ENCODE results near the gene RPN2.

Gene RPN2

DNA sequence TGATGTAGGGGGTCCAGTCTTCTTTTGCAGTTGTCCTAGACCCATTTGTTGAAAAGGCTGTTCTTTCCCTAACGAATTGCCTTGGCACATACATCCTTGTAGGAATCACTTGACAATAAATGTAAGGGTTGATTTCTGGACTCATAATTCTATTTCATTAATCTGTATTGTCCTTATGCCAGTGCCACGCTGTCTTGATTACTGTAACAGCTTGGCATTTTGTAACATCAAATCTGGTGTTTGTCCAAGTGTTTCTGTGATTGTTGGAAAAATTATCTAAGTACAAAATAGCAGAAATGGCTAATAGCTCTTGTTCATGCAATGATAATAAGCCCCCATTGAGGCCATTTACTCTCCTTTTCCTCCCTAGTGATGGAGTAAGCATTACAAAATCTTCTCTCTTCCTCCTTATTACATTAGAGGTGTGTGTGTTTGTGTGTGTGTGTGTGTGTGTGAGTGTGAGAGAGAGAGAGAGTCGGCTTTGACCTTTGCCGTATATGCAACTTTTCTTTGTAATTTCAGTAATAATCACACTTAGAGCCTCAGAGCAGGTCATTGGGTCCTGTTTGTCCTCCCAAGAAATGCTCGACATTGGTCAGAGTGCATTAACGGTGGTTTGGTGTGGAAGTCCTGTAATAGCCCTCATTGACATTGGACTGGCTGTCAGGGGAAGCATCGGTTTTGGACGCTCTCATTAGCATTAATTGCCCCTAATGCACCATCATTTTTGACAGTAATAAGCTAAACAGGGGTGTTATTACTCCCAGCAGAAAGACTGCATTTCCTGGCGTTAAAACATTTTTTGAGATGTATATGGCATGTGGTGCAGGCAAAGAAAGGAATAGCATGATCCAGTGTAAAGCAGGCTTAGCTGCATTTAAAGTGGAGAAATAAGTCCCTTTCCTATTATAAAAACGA lies 40.9 kb downstream of the RPN2 start:
- no peak for DNase-seq

DNA sequence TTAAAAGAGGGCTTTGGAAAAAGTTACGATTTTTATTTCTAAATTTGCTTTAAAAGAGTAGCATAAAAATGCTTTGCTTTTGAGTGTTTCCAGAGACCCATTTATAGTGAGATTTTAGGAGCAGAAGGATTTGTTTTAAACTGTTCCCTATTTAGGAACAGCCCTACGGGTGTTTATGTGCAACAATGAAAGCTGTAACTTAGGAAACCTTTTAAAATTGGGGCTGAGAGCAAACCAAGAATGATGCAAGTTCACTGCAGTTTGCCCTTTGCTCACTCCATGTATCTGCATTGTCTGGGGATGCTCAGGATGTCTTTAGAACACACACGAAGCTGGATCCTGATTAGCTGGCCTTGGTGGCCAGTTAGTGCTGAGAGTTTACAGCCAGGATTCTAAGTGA lies 41.6 kb downstream of the RPN2 start:
- no peak for DNase-seq

DNA sequence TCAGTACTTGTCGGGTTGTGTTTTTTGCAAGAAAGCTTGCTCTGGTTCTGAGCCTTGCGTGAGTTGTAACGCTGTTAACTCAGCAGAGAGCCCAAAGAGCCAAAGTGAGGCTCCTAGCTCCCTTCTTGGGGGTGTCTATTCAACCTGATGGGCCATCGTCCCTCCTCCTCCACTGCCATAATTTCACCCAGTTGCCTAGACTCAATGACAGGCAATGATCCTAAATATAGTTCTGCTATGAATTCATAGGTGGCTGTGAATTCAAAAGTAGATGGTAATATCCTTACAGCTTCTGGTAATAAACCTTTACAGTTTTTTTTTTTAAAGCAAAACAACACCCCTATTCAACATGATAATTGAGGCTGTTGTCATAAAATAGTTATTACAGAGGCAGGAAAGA lies 43.0 kb downstream of the RPN2 start:
- DNase-seq, result no peak

DNA sequence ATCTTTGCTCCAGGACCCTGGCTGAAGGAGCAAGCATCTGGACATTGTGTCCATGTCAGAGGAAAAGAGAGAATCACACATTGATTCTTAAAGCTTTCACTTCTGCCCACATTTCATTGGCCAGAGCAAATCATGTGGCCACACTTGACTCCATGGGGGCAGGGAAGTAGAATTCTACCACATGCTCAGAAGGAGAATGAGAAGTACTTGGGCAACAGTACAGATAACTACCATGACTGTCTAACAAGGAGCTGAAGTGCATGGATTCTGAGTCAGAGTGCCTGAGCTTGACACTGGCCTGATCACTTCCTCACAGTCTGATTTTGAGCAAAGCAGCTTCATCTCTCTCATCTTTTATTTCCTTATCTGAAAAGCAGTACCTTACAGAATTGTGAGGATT lies 43.9 kb downstream of the RPN2 start:
- DNase-seq, result no peak

DNA sequence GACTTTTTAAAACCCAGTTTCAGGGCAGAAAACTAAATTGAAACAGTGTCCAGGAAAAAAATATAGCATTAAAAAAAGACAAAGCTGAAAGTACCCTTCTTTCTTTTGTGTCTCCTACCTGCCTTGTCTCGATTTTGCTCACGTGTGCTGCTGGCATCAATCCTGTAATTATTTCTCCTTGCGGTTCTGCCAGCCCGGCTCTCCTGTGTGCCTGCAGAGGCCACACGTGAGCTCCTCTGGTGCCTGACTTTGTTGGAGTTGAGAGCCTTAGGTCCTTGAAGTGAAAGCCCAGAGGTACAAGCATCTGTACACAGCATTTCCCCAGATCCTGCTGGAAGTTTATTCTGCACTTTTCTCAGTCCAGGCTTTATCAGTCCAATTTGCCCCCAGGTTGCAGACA lies 46.0 kb downstream of the RPN2 start:
- no peak for DNase-seq

DNA sequence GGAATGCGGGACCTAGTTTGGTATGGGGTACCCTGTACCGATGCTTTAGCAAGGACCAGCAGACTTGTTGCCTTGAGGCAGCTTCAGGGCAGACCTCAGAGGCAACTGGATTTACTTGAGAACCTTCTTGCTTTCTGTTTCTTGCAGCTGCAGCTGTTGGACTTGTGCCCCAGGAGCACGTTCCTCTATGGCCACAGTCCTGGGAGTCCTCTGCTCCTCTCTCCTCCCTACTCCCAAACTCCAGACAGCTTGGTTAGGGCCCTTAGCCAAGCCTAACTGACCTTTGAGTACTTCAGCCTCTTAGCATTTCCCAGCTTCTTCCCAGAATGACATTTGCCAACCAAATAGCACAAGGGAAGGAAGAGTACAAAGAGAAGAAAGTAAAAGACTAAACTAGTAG lies 47.8 kb downstream of the RPN2 start:
- DNase-seq, result no peak

DNA sequence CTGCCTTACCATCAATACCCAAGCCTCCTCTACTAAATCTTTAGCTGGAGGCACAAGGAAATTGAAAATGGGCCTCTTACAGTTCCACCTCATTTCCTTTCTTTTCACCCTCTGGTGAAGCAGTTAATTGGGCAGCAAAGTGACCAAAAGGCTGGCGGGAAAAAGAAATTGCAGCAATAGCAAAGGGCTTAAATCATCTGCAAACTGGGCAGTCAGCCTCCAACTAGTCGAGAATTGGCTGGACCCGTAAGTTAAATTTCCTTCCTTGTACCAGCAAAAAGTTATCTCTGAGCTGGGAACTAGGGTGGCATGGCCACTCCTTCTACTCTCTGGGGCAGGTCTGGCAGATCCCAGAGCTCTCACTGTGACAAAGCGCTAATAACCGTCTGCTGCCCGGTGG lies 49.0 kb downstream of the RPN2 start:
- no peak for DNase-seq

DNA sequence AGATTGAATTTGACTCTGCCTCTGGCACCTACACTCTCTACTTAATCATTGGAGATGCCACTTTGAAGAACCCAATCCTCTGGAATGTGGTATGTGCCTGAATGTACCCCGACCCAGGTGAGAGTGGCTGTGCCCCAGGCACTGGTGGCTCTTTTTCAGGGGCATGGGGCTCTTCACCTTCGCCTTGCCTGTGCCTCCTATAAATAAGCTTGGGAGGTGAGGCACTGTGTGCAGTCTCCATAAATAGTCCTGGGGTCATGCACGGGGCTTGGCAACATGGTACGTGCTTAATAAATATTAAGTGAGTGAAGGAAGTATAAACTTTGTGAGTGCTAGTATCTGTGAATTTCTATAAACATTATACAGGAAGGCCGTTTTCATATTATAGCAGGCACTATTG lies 49.5 kb downstream of the RPN2 start:
- no peak for DNase-seq

DNA sequence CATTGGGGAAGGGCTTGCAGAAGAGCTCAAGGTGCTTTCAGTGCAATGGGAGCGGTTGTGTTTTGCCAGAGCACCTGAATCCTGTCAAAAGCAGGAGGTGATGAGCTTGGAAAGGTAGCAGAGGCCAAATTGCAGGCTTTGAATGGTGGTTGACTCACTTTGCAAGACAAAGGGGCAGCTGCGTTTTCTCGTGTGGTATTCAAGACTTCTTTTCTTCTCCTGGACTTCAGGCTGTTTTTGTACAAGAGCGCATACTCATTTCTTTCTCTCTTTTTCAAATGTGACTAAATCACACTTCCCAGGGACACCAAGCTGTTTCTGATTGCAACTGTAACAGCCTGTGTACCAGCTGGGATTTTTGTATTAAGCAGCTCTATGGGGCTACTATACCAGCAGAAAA lies 50.2 kb downstream of the RPN2 start:
- DNase-seq, result no peak

DNA sequence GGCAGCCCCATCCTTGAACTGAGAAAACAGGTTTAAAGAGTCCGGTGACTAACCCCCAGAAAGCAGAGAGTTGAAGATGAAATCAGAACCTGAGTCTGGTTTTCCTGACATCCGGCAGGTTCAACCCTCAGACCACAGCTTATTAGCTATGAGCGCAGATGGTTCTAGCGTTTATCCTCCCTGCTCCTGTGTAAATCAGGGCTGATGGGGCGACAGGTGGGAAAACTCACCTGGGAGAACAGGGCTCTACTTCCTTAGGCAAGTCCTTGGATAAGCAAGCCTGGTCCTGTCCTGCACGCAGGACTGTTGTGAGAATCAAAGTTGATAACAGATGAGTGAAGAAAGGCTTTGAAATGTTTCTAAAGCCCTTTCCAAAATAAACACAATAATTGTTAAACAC lies 51.1 kb downstream of the RPN2 start:
- DNase-seq, result no peak

DNA sequence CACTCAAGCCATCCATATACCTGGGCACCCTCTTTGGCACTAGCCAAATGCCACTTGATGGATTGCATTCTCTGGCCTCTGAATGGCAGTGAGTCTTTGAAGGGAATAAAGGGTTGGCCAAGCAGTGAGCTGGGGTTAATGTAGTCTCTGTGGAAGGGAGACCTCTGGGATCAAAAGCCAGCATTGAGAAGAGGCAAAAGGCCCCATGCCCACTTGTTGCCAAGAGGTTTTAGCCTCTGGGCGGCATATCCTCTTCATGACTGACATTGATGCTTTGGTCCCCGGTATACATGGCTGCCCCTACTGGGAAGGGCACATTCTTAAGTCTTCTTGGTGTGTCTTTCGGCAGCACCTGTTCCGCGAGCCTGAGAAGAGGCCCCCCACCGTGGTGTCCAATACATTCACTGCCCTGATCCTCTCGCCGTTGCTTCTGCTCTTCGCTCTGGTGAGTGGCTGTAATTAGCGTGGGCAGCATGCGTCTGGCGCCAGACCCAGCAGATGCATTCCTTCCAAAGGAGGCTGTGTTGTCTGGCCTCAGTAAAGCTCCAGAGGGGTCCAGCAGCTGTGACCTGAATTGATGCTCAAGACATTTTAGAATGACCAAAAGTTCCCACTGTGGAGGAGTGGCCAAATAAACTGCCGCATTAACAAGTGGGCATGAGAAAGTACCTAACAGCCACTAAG lies 53.0 kb downstream of the RPN2 start:
- DNase-seq, result no peak

DNA sequence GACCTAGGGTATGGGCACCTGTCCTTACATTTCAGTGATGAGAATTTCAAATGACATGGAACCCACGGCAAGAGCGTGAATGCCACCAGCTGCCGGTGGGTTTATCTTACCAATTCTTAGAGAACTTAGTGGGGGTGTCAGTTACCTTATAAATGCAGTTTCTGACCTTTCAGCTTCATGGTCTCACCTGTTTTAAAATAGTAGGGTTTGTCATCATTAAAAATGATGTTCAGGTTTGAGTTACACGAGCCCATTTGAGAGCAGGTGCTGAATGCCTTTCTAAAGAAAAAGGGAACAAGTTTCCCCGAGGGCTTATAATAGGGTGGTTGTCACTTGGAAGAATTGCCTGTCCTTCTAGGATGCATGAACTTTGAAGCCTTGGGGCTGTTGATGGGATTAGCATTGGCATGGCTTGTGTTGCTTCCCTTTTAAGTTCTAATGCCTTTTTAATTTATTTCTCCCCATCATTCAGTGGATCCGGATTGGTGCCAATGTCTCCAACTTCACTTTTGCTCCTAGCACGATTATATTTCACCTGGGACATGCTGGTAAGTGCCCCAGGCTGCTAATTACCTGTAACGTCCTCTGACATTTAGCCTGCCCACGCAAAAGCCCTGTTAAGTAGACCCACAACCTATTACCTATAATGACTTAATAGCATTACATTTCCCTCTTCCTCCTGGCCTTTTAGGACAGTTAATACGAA lies 54.6 kb downstream of the RPN2 start:
- no peak for DNase-seq

DNA sequence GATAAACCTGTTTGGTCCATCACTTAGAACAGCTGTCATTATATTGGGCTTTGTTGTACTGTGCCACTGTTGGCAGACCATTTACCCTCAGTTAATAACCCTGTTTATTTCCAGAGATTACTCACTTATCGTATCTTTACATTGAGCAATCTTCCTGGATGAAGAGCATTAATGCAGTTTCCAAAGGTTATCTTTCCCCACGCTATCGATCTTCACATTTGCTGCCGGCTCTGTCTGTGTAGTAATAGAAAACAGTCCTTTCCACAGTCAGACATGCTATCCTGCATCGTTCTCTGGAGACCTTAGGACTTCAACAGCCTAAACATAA lies 55.1 kb downstream of the RPN2 start:
- no peak for DNase-seq

DNA sequence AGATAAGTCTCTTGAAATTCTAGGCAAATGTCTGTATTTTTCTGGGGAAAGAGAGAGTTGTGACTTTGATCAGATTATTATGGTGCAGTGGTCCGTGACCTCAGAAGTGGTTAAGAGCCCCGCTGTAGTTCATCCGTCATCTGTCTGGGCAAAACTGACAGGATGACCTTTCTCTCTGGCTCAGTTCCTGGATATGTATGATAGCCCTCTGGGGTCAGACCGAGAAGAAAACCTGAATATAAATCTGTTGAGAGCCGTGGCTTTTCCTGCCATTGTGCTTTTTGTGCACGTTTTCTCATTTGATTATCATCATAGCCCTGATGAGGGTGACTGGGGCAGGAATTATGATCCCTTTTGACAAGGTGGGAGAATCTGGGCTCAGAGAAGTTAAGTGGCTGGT lies 55.9 kb downstream of the RPN2 start:
- DNase-seq, result no peak

DNA sequence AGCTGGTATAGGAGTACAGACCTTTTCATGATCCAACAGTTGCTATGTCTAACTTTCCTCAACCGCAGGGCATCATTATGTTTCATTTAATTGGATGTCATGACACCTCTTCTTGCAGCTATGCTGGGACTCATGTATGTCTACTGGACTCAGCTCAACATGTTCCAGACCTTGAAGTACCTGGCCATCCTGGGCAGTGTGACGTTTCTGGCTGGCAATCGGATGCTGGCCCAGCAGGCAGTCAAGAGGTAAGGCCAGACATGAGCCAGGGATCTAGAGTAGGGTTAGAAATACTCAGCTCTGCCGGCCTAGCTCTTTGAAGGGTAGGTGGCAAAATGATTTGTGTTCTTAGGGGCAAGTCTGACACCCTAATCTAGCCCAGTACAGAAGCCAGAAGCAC lies 57.3 kb downstream of the RPN2 start:
- no peak for DNase-seq

DNA sequence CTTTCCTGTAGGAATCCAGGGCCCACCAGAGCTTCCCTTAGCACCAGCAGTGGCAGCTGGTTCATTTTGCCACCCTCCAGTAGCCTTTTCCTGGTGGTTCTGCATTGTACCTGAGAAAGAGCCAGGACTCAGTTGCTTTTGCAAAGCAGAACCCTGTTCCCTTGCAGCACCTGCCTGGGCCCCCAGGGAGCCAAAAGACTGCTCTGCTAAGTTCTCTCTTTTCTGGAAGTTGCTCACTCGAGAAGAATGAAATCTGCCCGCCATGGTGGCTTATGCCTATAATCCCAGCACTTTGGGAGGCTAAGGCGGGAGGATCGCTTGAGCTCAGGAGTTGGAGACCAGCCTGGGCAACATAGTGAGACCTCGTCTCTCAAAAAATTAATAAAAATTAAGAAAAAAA lies 58.5 kb downstream of the RPN2 start:
- DNase-seq, result no peak

DNA sequence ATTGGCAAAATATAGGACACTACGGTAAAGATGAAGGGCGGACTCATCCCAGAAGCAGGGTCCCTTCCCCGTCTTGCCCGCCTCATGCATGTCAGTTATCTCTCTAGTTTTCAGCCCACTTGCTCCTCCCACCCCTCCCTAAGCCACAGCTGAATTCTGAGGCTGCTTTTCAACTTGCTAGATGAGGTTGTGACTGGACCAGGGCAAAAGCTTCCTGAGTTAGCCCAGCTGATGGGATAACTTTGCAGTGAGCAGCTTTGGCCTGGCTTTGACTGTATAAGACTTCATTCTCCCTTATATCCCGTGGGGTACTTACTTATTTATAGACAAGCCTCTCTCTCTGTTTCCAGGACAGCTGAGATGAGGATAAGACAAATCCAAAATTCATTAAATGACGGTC lies 59.3 kb downstream of the RPN2 start:
- no peak for DNase-seq

DNA sequence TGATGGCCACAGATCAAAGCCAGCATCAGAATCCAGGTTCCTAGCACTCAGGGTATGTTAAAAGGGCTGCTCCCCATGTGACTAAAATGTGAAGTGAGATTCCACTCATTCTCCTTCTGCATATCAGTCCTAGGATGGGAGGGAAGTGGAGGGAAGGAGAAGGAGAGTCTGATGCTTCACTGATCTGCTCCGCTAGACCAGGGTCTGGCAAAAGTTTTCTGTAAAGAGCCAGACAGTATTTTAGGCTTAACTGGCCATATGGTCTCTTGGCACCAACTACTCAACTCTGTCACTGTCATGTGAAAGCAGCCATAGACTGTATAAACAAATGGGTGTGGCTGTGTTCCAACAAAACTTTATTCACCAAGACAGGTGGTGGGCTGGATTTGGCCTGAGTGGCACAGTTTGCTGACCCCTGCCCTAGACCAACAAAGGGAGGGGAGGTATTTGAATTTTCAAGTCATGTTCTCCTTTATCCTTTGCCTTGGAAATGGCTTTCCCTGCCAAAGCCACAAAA lies 59.9 kb downstream of the RPN2 start:
- no peak for DNase-seq

DNA sequence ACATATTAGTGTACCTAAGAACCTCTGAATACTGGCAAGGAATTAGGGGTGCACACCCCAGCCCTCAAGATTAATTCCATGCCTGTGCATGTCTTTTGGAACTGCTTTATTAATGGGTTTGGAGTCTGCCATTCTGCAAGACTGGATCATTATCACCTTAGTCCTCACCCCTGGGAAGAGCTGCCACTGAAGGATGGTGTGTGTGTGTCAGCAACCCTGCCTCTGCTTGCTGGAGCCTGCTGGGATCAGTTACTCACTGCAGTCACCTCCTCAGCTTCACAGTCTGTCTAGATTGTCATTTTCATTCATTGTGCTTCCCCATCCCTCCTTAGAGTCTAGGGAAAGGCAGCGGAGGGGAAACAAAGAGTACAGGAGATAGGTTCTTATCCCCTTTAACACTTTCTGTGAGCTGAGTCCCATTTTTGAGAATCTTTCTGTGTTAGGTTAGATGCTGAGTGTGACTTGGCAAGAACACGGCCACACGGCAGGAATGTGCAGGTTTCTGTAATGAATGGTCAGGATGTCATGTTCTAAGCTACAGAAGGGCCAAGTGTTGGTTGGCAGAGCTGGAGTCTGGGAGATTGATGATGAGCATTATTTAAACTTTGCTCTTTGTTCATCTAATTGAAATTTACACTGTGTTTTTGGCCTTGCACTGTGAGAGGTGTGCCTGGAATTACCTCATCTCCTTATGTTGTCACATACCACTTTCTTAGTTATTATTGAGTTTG lies 61.4 kb downstream of the RPN2 start:
- no peak for DNase-seq

DNA sequence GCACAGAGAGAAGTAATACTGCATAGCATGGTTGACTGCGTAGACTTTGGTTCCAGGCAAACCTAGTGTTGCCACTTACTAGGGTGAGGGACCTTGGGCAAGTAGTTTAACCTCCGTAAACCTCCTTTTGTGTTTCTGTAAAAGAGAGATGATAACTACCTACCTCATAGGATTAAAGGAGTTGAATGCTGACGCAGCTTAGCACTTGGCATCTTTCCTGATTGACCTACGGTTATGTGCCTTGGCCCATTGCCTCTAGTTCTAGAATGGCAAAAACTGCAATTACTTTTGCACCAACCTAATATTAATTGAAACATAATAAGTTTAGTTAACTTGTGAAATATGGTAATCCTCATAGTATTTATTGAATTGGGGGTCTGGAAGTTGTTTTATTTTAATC lies 63.4 kb downstream of the RPN2 start:
- DNase-seq, result no peak

DNA sequence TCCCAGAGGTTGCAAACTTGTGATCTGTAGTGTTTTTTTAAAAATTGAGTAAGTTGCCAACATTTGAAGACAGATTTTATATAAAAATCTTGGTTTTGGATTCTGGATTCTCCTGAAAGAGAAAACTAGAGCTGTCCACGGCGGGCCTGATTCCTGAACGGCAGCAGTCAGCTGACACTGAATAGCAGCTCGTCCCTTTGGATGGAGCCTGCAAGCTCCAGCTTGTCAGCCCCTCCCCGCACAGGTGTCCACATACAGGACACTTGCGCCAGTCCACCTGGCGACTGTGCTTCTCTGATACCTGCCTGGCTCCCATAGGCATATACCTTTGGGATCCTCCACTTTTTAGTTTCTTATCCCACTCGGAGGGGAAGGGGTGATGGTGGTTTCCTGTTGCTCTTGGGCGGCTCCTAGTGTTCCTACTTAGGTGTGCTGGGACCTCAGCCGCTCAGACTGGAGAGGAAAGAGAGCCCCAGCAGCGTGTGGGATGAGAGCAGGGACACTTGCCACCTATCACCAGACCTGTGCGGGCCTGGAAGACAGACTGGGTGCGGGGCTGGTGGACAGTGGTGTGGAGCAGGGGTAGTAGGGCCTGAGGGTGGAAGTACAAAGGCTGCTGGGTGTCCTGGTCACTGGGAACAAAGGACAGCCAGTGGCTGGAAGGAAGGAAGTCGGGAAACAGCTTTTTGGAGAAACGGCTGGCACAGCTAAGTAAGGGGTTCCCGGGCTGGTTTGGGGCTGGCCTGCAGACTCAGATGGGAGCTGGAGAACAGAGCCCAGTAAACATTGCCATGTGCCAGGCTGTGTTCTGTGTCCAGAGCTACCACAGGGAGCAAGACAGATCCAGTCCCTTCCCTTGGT lies 64.2 kb downstream of the RPN2 start:
- no peak for DNase-seq

DNA sequence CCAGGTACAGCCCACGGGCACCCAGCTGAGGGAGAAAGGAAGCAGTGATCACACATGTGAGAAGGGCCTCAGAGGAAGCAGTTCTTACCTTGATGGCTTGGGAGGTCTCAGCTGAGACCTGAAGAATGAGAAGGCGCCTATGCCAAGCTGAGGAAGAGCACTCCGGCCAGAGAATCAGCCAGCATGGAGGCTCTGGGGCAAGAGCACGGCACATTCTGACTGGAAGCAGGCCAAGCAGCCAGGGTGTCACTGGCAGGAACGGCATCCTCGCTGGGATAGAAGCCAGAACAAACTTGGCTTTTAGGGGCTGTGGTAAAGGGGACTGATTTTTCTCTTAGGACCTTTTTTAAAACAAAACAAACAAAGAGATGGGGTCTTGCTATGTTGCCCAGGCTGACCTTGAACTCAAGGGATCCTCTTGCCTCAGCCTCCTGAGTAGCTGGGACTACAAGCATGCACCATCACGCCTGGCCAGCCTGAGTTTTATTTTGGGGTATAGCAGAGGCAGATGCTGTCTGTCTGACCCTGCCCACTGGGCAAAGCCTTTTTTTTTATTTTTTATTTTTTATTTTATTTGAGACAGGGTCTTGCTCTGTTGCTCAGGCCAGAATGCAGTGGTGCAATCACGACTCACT lies 64.9 kb downstream of the RPN2 start:
- DNase-seq, result no peak
